Measurements from ENCODE around the gene WBP2.
"Not testable (repeated sequence)": the region's sequence is repeated elsewhere in the genome, so short reads cannot be mapped to it uniquely, and the experiment has no call there.

The WBP2 gene

GRCh38 chr17:75812096-75813013 is 42.8 kb downstream of the WBP2 start:
- no peak for TF ChIP-seq CTCF (IDR thresholded peaks at IDR 0.05; ENCODE audit: low read depth, low read length)
- no peak for DNase-seq (ENCODE audit: extremely low read depth, low read depth)

GRCh38 chr17:75811174-75811573 is 44.0 kb downstream of the WBP2 start:
- no peak for DNase-seq (ENCODE audit: extremely low read depth, low read depth)

GRCh38 chr17:75810756-75811155 is 44.4 kb downstream of the WBP2 start:
- not testable (repeated sequence) for DNase-seq (ENCODE audit: extremely low read depth, low read depth)

More at GRCh38 chr17:75811174-75811573, 44.0 kb downstream of the WBP2 start:
- TF ChIP-seq CTCF (IDR thresholded peaks at IDR 0.05; ENCODE audit: low read depth, low read length) = no peak

- no peak for DNase-seq (ENCODE audit: extremely low read depth, low read depth)
- TF ChIP-seq CTCF (IDR thresholded peaks at IDR 0.05; ENCODE audit: low read depth, low read length) = no peak
Measured at GRCh38 chr17:75810216-75810615, 44.9 kb downstream of the WBP2 start.

GRCh38 chr17:75809631-75810111 is 45.5 kb downstream of the WBP2 start:
- DNase-seq (ENCODE audit: extremely low read depth, low read depth) = no peak
- no peak for TF ChIP-seq CTCF (IDR thresholded peaks at IDR 0.05; ENCODE audit: low read depth, low read length)

GRCh38 chr17:75808905-75809621 is 46.1 kb downstream of the WBP2 start:
- DNase-seq (ENCODE audit: extremely low read depth, low read depth) = peak; percentile 37

GRCh38 chr17:75808549-75808904 is 46.6 kb downstream of the WBP2 start:
- no peak for DNase-seq (ENCODE audit: extremely low read depth, low read depth)
- no peak for TF ChIP-seq CTCF (IDR thresholded peaks at IDR 0.05; ENCODE audit: low read depth, low read length)

More at GRCh38 chr17:75808905-75809621, 46.1 kb downstream of the WBP2 start:
- no peak for TF ChIP-seq CTCF (IDR thresholded peaks at IDR 0.05; ENCODE audit: low read depth, low read length)

Measured in AG09319 (cell line).